GM12878 (cell line): ENCODE measurements around the gene TNFRSF14.

Experiments
- CBX3 ChIP-seq: fragments of 200-600 bp; sonication (generic); IDR thresholded peaks from 2 replicates; pipeline ENCODE4 v1.6.1; 2016; ENCODE audit warnings: low read depth, borderline replicate concordance
- CTCF ChIP-seq, 3 experiments: IDR thresholded peaks in 2 of 3; conservative IDR thresholded peaks in 1 of 3; 2 replicates each; pipeline ENCODE4 v1.5.1; 2011; ENCODE audit warnings: low read depth in 3 of 3, low read length in 3 of 3, mild to moderate bottlenecking in 3 of 3, control low read depth in 2 of 3, moderate library complexity in 2 of 3, inconsistent platforms in 1 of 3, mixed read lengths in 1 of 3; ENCODE audit not compliant: control insufficient read depth in 2 of 3, insufficient read depth in 1 of 3; ENCODE audit errors: extremely low read depth in 1 of 3
- NFXL1 ChIP-seq: fragments of 450-650 bp; IDR thresholded peaks from 2 replicates; pipeline ENCODE4 v1.6.1; 2017; ENCODE audit warnings: antibody characterized with exemption, mild to moderate bottlenecking, borderline replicate concordance
- NRF1 ChIP-seq: conservative IDR thresholded peaks from 2 replicates; pipeline ENCODE4 v1.6.1; 2011; ENCODE audit warnings: mild to moderate bottlenecking, low read depth, low read length, improper control_type of control experiment
- POLR2AphosphoS2 ChIP-seq: IDR thresholded peaks from 2 replicates; pipeline ENCODE4 v1.6.1; 2011; ENCODE audit warnings: low read depth, mild to moderate bottlenecking, low read length, improper control_type of control experiment, moderate library complexity
- RFX5 ChIP-seq: IDR thresholded peaks from 2 replicates; pipeline ENCODE4 v1.6.1; 2011; ENCODE audit warnings: low read depth, low read length, improper control_type of control experiment
- SMAD1 ChIP-seq: fragments of 450-650 bp; IDR thresholded peaks from 2 replicates; pipeline ENCODE4 v1.6.1; 2018; ENCODE audit warnings: mild to moderate bottlenecking, low read depth; ENCODE audit not compliant: partially characterized antibody
- TCF12 ChIP-seq: IDR thresholded peaks from 2 replicates; pipeline ENCODE4 v1.6.1; 2011; ENCODE audit warnings: low read depth, mild to moderate bottlenecking, low read length

GRCh38 chr1:2559509-2560298 is 3.5 kb downstream of the TNFRSF14 start:
- no peak for TF ChIP-seq NFXL1
- no peak for TF ChIP-seq CTCF (IDR thresholded peaks at IDR 0.05 in 2 of 3, conservative IDR thresholded peaks at IDR 0.05 in 1 of 3; ENCODE audit: control insufficient read depth in 2 of 3, extremely low read depth in 1 of 3, insufficient read depth in 1 of 3, low read depth in 3 of 3, low read length in 3 of 3)
- no peak for TF ChIP-seq RFX5
- TF ChIP-seq NRF1 = no peak
- TF ChIP-seq CBX3 = no peak
- no peak for TF ChIP-seq POLR2AphosphoS2
- TF ChIP-seq SMAD1 = no peak
- TF ChIP-seq TCF12 = no peak
